GM19397 (cell line): ENCODE measurements around the gene MLST8.

Source experiments
- ATAC-seq: cut with Tn5 transposase; IDR thresholded peaks from one replicate; pipeline ENCODE4 v1.9.1; 2021; ENCODE audit warnings: mild to moderate bottlenecking, moderate library complexity; ENCODE audit not compliant: unreplicated experiment

Gene MLST8

DNA sequence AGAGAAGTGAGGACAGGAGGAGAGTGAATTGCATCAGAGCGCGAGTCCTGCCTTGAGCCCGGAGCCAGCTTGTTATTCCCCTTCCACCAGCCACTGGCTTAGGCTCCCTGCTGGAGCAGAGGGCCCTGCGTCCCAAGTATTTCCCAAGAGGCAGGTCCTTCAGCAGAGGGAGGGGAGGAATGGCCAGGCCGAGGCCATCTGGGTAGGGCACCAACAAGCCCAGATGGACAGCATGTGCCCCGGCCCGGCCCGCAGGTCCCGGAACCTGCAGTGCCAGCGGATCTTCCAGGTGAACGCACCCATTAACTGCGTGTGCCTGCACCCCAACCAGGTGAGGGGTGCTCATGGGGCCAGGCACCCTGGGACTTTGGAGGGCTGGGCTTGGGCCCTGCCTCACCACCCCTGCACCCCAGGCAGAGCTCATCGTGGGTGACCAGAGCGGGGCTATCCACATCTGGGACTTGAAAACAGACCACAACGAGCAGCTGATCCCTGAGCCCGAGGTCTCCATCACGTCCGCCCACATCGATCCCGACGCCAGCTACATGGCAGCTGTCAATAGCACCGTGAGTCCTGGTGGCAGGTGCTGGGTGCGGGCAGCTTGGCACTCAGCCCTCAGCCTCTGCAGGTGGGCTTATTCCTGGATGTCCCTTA is 1.7 kb downstream of the MLST8 start:
- ATAC-seq: no peak

DNA sequence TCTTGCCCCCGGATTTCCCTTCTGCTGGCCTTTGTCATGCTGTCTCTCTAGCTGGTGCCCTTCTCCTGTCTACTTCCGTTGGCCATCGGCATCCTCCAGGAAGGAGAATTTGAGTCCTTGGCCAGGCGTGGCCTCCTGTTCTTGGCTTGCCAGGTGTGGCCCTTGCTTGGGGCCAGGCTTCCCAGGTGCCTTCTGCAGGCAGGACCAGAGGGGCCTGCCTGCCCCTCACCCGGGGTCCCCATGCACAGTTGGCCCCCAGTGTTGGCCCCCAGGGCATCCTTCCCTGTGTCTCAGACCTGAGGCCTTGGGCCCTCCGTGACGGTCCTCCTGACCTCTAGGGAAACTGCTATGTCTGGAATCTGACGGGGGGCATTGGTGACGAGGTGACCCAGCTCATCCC is 2.6 kb downstream of the MLST8 start:
- no peak for ATAC-seq

GRCh38 chr16:2208308-2208707 is 3.1 kb downstream of the MLST8 start:
- ATAC-seq: no peak

GRCh38 chr16:2208772-2209171 is 3.5 kb downstream of the MLST8 start:
- ATAC-seq: no peak

DNA sequence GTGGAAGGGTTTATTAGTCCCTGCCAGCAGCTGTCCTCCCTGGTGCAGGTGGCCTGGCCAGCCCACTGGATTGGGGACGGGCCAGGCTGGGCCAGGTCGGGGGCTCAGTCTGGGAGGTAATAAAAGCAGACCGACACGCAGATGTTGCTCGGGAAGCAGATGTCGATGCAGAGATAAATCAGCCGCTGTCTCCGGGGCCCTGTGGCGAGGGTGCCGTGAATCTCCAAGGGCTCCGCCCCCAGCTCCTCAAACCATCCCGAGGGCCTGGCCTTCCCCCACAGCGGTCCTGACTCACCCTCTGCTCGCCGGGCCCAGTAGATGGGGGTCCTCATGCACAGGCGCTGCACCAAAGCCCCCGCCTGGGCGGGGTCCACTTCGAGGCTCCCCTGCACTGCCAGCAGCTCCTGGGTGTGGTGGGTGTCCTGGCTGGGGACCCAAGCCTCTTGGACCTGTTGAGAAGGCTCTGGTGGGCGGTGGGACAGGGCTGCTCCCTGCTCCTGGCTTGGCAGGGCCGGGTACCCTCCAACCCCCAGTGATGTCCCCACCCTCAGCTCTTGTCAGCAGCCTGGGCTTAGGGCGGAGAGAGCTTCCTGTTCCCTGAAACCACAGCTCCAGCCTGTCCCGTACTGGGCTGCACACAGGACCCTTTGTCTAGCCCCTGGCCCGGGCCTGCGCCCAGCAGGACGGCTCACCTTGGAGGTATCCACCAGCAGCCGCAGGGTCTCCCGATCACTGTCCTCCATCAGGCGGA is 4.2 kb downstream of the MLST8 start:
- ATAC-seq: no peak

GRCh38 chr16:2210009-2210332 is 4.7 kb downstream of the MLST8 start:
- no peak for ATAC-seq

DNA sequence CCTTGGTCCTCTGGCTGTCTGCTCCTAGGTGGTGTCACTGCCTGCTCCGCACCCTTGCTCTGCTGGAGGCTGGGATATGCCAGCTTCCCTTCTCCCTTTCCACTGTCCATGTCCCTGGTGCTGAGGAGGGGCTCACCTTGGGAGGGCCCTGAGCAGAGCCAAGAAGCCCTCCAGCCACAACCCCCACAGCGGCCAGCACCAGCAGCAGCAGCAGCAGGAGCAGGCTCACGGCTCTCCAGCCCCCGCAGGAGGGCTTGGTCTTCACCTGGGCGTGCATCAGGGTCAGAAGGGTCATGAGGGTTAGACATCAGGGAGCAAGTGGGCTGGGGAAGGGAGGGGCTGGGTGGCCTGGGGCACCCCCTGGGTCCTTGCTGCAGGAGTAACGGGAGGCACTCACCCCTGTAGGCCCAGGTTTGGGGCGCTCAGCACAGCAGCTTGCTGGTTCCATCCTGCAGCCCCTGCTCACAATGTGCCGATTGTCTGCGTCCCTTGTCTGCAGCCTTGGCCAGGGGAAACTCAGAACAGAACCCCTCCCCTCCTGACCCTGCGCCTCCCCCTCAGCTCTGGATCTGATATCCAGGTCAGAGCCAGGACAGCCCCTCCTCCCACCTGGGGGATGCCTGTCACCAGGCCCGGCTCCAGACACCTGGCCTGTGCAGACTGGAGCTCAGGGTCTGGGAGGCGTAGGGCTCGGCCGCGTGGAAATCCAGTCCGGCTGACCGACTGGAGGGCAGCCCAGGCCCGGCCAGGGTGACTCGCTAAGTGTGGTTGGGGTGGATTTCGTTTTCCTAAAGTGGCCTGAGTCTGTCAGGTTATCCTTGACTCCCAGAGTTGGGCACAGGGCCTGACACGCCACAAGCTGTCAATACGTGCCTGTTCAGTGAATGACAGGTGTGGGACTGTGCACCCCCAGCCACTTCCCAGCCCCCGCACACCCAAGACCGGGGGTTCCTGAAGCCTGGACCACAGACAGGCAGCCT is 5.4 kb downstream of the MLST8 start, which contains the start of gene BRICD5:
Gene BRICD5 (minus strand): TSS at position 478 of the 980 bp plus-strand sequence. CDS start 30 bp downstream, at position 448.
- no peak for ATAC-seq

DNA sequence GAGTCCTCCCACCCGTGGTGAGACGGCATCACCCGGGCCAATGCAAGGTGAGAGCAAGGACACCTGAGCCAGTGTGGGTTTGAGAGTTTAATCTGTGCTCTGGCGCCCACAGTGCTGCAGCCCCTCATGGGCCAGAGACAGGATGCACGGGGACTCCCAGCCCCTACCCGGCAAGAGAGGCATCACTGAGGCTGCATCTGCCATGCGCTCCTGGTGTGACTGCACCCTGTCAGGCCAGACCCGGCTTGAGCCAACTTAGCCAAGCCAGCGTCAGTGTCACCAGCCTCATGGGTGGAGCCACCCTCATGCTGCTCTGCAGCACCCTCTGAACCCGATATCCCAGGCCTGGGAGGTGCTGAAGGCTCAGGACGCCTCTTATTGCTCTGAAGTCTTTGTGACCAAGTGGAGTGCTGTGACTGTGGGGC is 6.7 kb downstream of the MLST8 start:
- no peak for ATAC-seq

DNA sequence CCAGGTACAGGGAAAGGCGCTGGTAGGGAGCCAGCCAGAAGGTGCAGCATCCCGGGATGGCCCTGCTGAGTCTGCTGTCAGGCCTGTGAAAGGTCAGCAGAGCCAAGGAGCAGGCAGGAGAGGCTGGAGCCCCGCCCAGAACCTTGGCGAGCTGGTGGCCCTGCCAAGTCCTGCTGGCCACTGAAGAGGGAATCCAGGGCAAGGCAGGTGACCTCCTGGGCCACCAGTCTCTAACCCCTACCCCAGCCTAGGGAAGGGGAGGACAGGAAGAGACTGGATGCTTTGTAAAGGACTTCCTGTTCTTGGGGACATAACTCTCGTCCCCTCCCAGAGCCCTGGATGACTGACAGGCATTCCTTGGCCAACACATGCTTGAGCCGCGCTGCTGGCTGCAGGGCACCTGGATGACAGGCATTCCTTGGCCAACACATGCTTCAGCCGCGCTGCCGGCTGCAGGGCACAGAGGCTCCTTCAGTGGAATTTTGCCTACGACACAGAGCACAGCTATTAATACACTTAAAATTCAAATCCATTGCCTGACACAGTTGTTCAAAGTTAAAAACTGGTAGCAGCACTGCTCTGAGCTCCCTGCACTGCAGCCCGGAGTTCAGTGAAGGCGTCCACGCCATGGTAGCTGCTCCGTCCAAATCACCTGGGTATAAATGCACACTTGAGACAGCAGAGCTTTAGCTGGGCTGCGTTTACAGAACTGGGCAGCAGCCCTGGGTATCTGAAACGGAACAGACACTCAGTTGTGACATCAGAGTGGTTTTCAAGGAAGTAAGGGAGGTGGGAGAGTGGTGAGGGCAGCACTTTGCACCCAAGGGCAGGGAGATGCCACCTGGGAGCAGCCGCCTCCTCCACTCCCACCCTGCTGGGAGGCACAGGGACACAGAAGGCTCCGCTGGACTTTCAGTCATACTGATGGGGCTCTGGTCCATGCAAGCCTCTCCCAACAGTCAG is 7.4 kb downstream of the MLST8 start:
- ATAC-seq: no peak

DNA sequence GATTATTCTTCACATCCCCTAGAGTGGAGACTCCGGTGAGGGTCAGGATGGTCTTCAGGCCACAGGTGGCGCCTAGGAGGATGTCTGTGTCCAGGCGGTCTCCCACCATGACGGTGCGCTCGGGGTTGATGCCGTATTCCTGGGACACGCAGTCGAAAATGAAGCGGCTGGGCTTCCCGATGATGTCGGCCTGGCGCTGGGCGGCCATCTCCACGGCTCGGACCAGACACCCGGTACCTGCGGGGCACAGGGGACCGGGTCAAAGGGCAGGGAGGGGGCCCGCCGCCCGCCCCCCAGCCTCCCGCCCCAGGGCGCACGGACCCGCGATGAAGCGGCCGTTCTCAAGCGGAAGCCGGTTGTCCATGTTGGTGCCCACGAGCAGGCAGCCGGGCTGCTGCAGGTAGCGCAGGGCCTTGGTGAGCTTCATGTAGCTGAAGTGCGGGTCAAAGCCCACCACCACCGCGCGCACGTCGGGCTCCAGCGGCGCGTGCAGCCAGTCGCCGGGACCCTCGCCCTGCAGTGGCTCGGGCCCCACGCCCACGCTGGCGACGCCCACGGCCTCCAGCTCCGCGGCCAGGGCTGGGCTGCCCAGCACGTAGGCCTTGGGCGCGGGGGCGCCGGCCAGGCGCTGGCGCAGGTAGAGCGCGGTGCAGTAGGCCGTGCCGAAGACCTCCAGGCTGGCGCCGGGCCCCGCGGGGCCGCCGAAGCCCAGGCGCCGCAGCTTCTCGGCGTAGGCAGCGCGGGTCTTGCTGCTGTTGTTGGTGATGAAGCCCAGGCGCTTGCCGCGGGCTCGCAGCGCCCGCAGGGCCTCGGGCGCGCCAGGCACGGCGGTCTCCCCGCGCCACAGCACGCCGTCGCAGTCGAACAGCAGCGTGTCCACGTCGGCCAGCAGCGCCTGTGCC is 8.8 kb downstream of the MLST8 start:
- peak; percentile 1 for ATAC-seq

GRCh38 chr16:2214719-2214968 is 9.4 kb downstream of the MLST8 start, which contains the start of gene PGP:
PGP (minus strand) TSS chr16:2214840; CDS start chr16:2214777, 63 bp downstream.
- ATAC-seq: peak; percentile 87

GRCh38 chr16:2216330-2216729 is 11.1 kb downstream of the MLST8 start:
- ATAC-seq: no peak

- ATAC-seq: peak; percentile 90
Measured at GRCh38 chr16:2223221-2223941, 18.1 kb downstream of the MLST8 start, which contains the start of gene E4F1. E4F1 (plus strand) TSS chr16:2223591; CDS start chr16:2223614, 23 bp downstream.

GRCh38 chr16:2223942-2224486 is 18.8 kb downstream of the MLST8 start:
- peak; percentile 7 for ATAC-seq

- no peak for ATAC-seq
Measured at GRCh38 chr16:2226245-2226793, 21.1 kb downstream of the MLST8 start.

DNA sequence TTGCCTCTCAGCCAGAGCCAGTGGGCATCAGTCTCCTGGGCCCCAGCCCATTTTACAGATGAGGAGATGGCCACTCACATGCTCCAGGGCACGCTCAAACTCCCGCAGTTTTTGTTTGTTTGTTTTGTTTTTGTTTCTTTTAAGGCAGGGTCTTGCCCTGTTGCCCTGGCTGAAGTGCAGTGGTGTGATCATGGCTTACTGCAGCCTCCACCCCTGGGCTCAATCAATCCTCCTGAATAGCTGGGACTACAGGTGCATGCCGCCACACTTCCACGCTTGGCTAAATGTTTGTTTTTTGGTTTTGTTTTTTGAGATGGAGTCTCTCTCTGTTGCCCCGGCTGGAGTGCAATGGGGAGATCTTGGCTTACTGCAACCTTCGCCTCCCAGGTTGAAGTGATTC is 21.7 kb downstream of the MLST8 start:
- no peak for ATAC-seq

- no peak for ATAC-seq
Measured at GRCh38 chr16:2228161-2228824, 23.0 kb downstream of the MLST8 start.
